GM21526 (cell line): ENCODE data around the gene CILP2.

Source experiments
- ATAC-seq: cut with Tn5 transposase; IDR thresholded peaks from one replicate; pipeline ENCODE4 v1.9.1; 2021; ENCODE audit warnings: moderate library complexity; ENCODE audit not compliant: unreplicated experiment, low FRiP score

The CILP2 gene

GRCh38 chr19:19595171-19595701, 57.2 kb downstream of the CILP2 start:
- ATAC-seq = no peak
